ENCODE results near the gene RPS6KA1. TPM values are rescaled to one million over a fixed set of nuclear protein-coding genes. Genes with fewer than 3 reads are reported as not detected.
"Not testable (repeated sequence)": the region's sequence is repeated elsewhere in the genome, so short reads cannot be mapped to it uniquely, and the experiment has no call there.

The RPS6KA1 gene
- polyA plus RNA-seq, 1 donor (not counting 4 experiments of a cell fraction or from before 2014, with no cell fraction given) = 65.9 TPM

- H3K36me3 ChIP-seq (ENCODE audit: control insufficient read depth in 2 of 2, extremely low read depth in 1 of 2, insufficient read depth in 2 of 2, low read length in 2 of 2) = no peaks in the 10 kb centered on the region
- no peaks in the 10 kb centered on the region for H3K4me1 ChIP-seq (ENCODE audit: control insufficient read depth, extremely low read depth, insufficient read depth, low read length)
- no peaks in the 10 kb centered on the region for H3K27me3 ChIP-seq (ENCODE audit: control insufficient read depth, extremely low read depth, insufficient read depth, low read length)
- H3K9ac ChIP-seq (ENCODE audit: control insufficient read depth, extremely low read depth, insufficient read depth, low read length) = no peak overlapping the region
- DNase-seq (ENCODE audit: low read depth, low spot score) (no peak), FAIRE-seq (no peak)
- dilution Hi-C loops (cut with MboI; ENCODE audit: extremely low pct_ligation_motif_present, low sequenced_read_pairs) = no loop called here
- H3K4me3 ChIP-seq (ENCODE audit: control insufficient read depth in 2 of 3, extremely low read depth in 1 of 3, insufficient read depth in 2 of 3, low read depth in 1 of 3, low read length in 3 of 3) = no peak overlapping the region
- no peak overlapping the region for H2AFZ ChIP-seq (ENCODE audit: control insufficient read depth, low read length)
- H3K9me1 ChIP-seq (ENCODE audit: control insufficient read depth, extremely low read depth, insufficient read depth, low read length) = no peaks in the 10 kb centered on the region
- H4K20me1 ChIP-seq (ENCODE audit: control insufficient read depth, extremely low read depth, insufficient read depth, low read length) = no peaks in the 10 kb centered on the region
- no peak overlapping the region for H3K27ac ChIP-seq (ENCODE audit: control insufficient read depth, insufficient read depth, low read length)
- H3K9me3 ChIP-seq (ENCODE audit: control insufficient read depth, low read depth, low read length) = no peaks in the 10 kb centered on the region
- H3K4me2 ChIP-seq (ENCODE audit: control insufficient read depth, extremely low read depth, insufficient read depth, low read depth, low read length) = no peak overlapping the region
- TF ChIP-seq CTCF (optimal IDR thresholded peaks at IDR 0.05 in 1 of 3, IDR thresholded peaks at IDR 0.05 in 1 of 3, conservative IDR thresholded peaks at IDR 0.05 in 1 of 3; ENCODE audit: extremely low read depth in 1 of 3, insufficient read depth in 2 of 3, low read length in 3 of 3) (no peak), EZH2 (IDR thresholded peaks at IDR 0.05; ENCODE audit: low read length) (no peak)
- H3K79me2 ChIP-seq (ENCODE audit: control insufficient read depth, insufficient read depth, low read length) = no peaks in the 10 kb centered on the region
These were observed 53.4 kb downstream of the RPS6KA1 start for GRCh38 chr1:26582836-26583460.

- H3K79me2 ChIP-seq (ENCODE audit: control insufficient read depth, insufficient read depth, low read length) = no peaks in the 10 kb centered on the region
- H3K9me3 ChIP-seq (ENCODE audit: control insufficient read depth, low read depth, low read length) = no peaks in the 10 kb centered on the region
- H3K4me2 ChIP-seq (ENCODE audit: control insufficient read depth, extremely low read depth, insufficient read depth, low read depth, low read length) = no peak overlapping the region
- FAIRE-seq = no peak
- H3K27ac ChIP-seq (ENCODE audit: control insufficient read depth, insufficient read depth, low read length) = no peak overlapping the region
- dilution Hi-C loops (cut with MboI; ENCODE audit: extremely low pct_ligation_motif_present, low sequenced_read_pairs) = no loop called here
- H2AFZ ChIP-seq (ENCODE audit: control insufficient read depth, low read length) = no peak overlapping the region
- no peak for DNase-seq (ENCODE audit: low read depth, low spot score)
- no peak overlapping the region for H3K4me3 ChIP-seq (ENCODE audit: control insufficient read depth in 2 of 3, extremely low read depth in 1 of 3, insufficient read depth in 2 of 3, low read depth in 1 of 3, low read length in 3 of 3)
- TF ChIP-seq CTCF (optimal IDR thresholded peaks at IDR 0.05 in 1 of 3, IDR thresholded peaks at IDR 0.05 in 1 of 3, conservative IDR thresholded peaks at IDR 0.05 in 1 of 3; ENCODE audit: extremely low read depth in 1 of 3, insufficient read depth in 2 of 3, low read length in 3 of 3) (peak; percentile 30 to 51 (median 35)), EZH2 (IDR thresholded peaks at IDR 0.05; ENCODE audit: low read length) (no peak)
- no peaks in the 10 kb centered on the region for H3K4me1 ChIP-seq (ENCODE audit: control insufficient read depth, extremely low read depth, insufficient read depth, low read length)
- H3K27me3 ChIP-seq (ENCODE audit: control insufficient read depth, extremely low read depth, insufficient read depth, low read length) = no peaks in the 10 kb centered on the region
- no peaks in the 10 kb centered on the region for H3K9me1 ChIP-seq (ENCODE audit: control insufficient read depth, extremely low read depth, insufficient read depth, low read length)
- no peak overlapping the region for H3K9ac ChIP-seq (ENCODE audit: control insufficient read depth, extremely low read depth, insufficient read depth, low read length)
- no peaks in the 10 kb centered on the region for H3K36me3 ChIP-seq (ENCODE audit: control insufficient read depth in 2 of 2, extremely low read depth in 1 of 2, insufficient read depth in 2 of 2, low read length in 2 of 2)
- H4K20me1 ChIP-seq (ENCODE audit: control insufficient read depth, extremely low read depth, insufficient read depth, low read length) = no peaks in the 10 kb centered on the region
These were observed 54.3 kb downstream of the RPS6KA1 start for GRCh38 chr1:26583646-26584485.

GRCh38 chr1:26584588-26584987 lies 55.0 kb downstream of the RPS6KA1 start:
- H3K4me3 ChIP-seq (ENCODE audit: control insufficient read depth in 2 of 3, extremely low read depth in 1 of 3, insufficient read depth in 2 of 3, low read depth in 1 of 3, low read length in 3 of 3); H3K9me1 ChIP-seq (ENCODE audit: control insufficient read depth, extremely low read depth, insufficient read depth, low read length); H3K79me2 ChIP-seq (ENCODE audit: control insufficient read depth, insufficient read depth, low read length); H3K4me1 ChIP-seq (ENCODE audit: control insufficient read depth, extremely low read depth, insufficient read depth, low read length); dilution Hi-C loops (cut with MboI; ENCODE audit: extremely low pct_ligation_motif_present, low sequenced_read_pairs); H4K20me1 ChIP-seq (ENCODE audit: control insufficient read depth, extremely low read depth, insufficient read depth, low read length); FAIRE-seq; H3K9me3 ChIP-seq (ENCODE audit: control insufficient read depth, low read depth, low read length); H2AFZ ChIP-seq (ENCODE audit: control insufficient read depth, low read length); H3K27me3 ChIP-seq (ENCODE audit: control insufficient read depth, extremely low read depth, insufficient read depth, low read length); H3K9ac ChIP-seq (ENCODE audit: control insufficient read depth, extremely low read depth, insufficient read depth, low read length); H3K27ac ChIP-seq (ENCODE audit: control insufficient read depth, insufficient read depth, low read length); DNase-seq (ENCODE audit: low read depth, low spot score); H3K4me2 ChIP-seq (ENCODE audit: control insufficient read depth, extremely low read depth, insufficient read depth, low read depth, low read length); H3K36me3 ChIP-seq (ENCODE audit: control insufficient read depth in 2 of 2, extremely low read depth in 1 of 2, insufficient read depth in 2 of 2, low read length in 2 of 2): not testable (repeated sequence)
